Renal cortex interstitium (tissue), 11 donors: ENCODE measurements around the gene CRYBB2. TPM values are rescaled to one million over a fixed set of nuclear protein-coding genes. Genes with fewer than 3 reads are reported as not detected.
"Not testable (repeated sequence)": the region's sequence is repeated elsewhere in the genome, so short reads cannot be mapped to it uniquely, and the experiment has no call there.

Experiments
- DNase-seq, 11 donors: peaks; one replicate each; pipeline ENCODE4 v3.0.0-alpha.2; 2013; ENCODE audit warnings: low read depth in 9 of 11, low spot score in 4 of 11; ENCODE audit errors: extremely low read depth in 1 of 11
- polyA plus RNA-seq, 3 donors: library from polyadenylated mRNA; unstranded; fragments of 120-200 nt; gene quantifications; one replicate each; pipeline ENCODE4 v1.2.1, GENCODE V29; 2013; ENCODE audit not compliant: insufficient read length in 3 of 3

Gene CRYBB2
- polyA plus RNA-seq, 3 donors: 0.23 to 0.32 TPM; not detected in 1

DNA sequence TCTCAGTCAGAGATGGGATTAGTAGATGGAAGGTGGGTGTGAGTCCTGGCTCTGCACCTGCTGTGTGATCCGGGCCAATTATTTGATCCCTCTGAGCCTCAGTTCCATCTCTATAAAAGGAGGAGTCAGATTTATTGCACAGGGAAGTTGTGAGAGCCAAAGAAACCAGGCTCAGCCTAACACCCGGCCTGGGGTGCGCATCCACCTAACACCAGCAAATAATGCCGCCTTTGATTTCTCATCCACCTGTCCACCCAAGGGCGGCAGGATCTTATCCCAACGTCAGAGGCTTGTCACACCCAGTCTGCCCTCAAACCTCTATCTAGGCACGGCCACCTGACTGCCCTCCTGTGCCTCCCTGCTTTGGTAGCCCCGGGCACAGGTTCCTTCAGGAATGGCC is 2.4 kb downstream of the CRYBB2 start:
- DNase-seq: no peak

DNA sequence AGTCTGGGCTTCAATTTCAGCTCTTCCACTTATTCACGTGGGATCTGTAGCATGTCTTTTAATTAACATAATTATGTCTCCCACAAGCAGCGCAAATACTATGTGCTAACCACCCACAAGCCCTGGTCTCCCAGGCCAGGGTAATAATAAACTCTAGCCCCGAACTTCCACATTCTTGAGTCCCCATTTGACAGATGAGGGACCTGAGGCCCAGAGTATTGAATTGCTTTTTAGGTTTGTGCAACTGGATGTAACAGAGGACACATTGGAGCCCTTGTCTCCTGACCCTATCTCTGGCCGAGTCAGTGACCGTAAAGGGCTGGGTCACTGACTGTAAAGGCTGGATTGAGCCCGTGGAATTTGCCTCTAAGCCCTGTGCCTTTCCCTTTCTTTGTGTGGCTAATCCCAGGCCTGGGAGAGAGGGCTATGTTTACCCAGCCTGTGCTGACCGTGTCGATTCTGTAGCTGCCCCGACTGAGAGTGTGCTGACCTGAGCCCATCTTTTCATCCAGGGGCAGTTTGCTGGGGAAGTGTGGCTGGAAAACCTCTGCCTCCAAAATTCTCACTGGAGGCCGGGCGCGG is 3.9 kb downstream of the CRYBB2 start:
- no peak for DNase-seq

DNA sequence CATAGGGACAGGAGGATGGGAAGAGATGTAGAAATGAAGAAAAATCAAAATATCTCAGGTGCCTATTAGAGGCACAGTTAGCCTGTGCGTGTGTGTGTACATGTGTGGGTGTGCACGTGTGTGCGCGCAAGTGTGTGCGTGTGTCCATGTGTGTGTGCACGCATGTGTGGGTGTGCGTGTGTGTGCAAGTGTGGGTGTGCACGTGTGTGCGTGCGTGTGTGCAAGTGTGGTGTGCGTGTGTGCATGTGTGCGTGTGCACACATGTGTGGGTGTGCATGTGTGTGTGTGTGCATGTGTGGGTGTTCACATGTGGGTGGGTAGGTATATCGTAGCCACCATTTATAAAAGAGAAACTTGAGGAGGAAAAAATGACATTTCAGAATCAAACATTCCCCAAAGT is 9.4 kb downstream of the CRYBB2 start:
- no peak for DNase-seq

DNA sequence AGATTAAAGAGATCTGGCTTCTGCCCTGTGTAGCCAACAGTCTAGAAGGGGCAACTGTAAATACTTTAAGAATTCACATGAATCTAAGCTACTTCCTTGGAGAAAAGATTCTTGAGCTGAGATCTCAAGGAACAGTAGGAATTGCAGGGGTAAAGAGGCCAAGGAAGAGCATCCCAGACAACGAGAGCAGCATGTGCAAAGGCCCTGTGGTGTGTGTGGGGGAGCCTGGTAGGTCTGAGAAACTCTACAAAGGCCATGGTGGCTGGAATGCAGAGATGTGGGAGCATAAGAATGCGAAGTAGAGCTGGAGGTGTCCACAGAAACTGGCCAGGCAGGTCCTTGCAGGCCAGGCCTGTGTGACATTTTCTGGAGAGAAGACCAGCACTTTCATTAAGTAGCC is 11.3 kb downstream of the CRYBB2 start:
- not testable (repeated sequence) for DNase-seq

DNA sequence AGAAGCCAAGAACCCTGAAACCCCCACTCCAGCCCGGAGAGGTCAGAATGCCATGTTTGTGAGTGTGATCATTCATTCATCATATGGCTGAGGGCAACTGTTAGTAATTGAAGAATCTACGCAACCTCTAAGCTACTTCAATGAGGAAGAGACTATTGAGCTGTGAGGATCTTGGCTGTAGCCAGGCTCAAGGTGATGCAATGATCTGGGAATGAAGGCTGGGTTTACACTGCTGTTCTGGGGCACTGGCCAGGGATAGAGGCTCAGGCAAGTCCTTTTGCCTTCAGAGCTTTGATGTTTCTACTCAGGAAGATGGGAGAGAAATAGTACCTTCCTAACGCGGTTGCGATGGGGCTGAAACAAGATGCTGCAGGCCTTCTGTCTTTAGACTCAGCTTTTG is 12.9 kb downstream of the CRYBB2 start:
- DNase-seq: no peak

DNA sequence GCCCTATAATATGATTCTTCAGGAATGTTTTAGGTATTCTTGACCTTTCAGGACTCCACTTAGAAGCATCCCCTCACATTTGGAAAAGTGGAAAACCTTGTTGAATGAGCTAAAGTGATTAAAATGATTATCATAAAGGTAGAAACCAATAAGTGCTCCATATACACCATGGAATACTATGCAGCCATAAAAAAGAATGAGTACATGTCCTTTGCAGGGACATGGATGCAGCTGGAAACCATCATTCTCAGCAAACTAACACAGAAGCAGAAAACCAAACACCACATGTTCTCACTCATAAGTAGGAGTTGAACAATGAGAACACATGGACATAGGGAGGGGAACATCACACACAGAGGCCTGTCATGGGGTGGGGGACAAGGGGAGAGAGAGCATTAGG is 14.3 kb downstream of the CRYBB2 start:
- DNase-seq: not testable (repeated sequence)

DNA sequence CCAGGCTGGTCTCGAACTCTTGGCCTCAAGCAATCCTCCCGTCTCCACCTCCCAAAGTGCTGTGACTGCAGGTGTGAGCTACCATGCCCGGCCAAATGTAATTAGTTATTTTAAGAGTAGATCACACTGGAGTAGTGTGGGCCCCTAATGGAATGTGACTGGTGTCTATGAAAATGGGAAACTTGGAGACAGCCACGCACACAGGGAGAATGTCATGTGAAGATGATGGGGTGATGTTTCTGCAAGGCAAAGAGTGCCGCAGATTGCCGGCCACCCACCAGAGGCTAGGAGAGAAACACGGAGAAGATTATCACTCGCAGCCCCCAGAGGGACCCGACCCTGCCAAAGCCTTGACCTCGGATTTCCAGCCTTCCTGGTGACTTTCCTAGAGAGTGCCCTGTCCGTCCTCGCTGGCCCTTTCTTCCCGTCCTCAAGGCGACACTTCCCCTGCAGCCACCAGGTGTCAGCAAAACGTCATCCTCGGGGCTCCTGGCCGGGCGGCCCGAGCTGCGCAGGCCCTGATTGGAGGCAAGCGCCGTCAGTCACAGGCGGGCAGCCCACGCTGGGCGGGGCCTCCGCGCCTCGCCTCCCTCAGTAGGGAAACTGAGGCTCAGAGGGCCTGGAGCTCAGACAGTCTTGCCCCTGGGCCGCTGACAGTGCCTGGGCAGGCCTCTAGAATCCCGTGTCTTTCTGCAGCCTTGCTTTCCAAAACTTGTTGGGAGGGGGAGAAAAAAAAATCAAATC is 16.3 kb downstream of the CRYBB2 start:
- DNase-seq: peak; percentile 49 to 80 (median 71)

DNA sequence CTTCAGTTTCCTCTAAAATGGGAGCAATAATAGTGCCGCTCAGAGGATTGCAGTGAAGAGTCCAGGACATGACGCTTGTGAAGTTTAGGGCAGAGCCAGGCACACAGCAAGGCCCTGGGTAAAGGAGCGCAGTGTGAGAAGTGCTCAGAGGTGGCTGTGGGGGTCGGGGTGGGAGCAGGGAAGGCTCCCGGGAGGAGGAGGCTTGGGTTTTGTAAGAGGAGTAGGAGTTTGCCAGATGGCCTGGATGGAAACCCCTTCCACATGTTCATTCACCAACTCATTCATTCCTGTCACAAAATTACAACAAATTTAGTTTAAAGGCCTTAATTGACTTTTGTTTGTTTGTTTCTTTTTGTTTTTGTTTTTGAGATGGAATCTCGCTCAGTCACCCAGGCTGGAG is 17.0 kb downstream of the CRYBB2 start:
- no peak for DNase-seq

DNA sequence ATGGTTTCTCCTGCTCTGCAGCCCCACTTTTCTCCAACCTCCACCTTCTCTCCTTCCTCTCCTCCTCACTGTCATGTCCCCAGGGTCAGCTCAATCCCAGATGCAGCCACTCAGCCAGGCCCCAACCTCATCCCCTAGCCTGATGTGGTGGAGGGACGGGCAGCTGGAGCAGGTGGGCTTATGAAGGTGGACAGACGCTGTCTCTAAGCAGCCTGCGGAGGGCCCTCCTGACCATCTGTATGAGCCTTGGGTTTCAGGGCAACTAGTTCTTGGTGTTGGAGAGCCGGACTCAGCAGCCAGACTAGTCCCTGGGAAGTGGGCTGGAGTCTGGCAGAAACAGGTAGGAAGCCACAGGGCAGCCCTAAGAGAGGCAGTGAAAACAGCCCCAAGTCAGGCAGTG is 18.1 kb downstream of the CRYBB2 start:
- DNase-seq: no peak

DNA sequence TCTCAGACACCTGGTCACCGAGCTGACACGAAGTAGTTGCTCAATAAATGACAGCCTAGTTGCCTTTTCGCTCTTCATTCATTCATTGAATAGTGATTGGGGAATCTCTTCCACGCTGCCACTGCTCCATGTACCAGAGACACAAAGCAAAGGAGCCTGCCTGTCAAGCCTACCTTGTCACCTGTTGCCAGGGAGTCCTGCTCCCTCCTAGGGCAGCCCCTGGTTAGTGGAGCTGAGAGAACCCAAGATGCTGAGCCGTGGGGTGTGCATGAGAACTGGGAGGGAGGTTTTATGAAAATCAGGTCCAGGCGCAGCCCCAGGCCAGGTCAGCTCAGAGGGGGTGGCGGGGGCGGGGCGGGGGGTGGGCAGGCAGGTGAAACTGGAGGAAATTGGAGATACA is 18.6 kb downstream of the CRYBB2 start:
- DNase-seq: not testable (repeated sequence)

DNA sequence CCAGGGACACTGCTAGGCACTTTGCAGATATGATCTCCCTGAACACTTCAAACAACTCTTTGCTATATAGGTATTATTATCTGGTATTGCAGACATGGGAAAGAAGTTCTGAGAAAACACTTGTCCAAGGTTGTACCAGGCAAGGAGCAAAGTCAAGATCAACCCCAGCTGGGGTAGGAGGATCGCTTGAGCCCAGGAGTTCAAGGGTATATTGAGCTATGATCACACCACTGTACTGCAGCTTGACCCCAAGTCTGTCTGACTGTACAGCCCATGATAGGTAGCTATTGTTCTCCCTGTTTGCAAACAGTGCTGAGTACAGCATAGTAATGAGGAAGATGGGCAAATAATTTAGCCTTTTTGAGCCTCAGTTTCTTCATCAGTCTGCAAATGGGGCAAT is 35.7 kb downstream of the CRYBB2 start:
- not testable (repeated sequence) for DNase-seq

DNA sequence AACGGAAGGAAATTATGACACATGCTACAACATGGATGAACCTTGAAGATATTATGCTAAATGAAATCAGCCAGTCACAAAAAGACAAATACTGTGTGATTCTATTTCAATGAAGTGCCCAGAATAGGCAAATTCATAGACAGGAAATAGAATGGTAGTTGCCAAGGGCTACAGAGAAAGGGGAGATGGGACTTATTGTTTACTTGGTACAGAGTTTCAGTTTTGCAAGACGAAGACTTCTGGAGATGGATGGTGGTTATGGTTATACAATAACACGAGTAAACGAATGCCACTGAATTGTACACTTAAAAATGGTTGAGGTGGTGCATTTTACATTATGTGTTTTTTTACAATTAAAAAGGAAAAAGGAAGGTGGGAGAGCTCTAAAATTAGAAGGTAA is 48.1 kb downstream of the CRYBB2 start:
- DNase-seq: not testable (repeated sequence)

DNA sequence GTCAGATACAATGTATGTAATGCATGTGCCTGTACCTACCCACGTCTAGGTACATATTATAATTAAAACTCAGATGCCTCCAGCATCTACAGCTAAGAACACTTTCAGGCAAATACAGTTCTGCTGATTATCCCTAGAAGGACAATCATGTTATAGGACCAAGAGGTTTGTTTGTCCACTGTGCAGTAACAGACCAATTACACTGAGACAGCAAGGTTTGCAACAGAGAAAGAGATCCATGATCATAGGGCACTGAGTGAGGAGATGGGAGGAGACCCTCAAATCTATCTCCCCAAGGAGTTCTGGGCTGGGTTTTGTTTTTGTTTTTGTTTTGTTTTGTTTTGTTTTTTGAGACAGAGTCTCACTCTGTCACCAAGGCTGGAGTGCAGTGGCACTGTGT is 49.5 kb downstream of the CRYBB2 start:
- not testable (repeated sequence) for DNase-seq

DNA sequence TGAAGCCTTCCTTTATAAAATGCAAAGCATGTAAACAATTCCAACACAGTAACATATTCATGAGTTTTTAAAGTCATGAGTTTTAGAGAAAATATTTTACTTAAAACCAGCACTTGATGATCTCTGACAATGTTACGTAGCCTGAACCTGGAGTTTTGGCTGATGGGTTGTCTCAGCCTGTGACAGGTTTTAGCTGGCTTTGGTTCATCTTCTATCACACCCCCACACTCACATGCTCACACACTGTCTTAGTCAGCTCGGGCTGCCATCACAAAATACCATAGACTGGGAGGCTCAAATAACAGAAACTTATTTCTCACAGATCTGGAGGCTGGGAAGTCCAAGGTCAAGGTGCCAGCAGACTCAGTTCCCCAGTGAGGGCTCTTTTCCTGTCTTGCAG is 50.6 kb downstream of the CRYBB2 start:
- not testable (repeated sequence) for DNase-seq

DNA sequence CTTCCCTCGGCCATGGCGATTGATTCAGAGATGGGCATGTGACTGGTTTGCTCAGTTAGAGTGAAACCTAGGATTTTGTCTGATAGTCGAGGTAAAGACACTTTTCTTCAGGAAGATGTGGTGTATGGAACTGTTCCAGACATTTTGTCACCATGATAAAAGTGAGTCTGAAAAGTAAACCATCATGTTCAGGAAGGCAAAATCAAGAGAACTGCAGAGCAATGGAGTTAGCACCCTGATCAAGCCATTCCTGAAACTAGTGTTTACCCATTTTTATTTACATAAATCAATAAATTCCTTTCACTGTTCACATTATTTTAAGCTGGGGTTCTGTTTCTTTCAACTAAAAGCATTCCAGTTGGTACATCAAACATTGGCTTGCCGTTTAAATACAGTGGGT is 53.8 kb downstream of the CRYBB2 start:
- DNase-seq: not testable (repeated sequence)

DNA sequence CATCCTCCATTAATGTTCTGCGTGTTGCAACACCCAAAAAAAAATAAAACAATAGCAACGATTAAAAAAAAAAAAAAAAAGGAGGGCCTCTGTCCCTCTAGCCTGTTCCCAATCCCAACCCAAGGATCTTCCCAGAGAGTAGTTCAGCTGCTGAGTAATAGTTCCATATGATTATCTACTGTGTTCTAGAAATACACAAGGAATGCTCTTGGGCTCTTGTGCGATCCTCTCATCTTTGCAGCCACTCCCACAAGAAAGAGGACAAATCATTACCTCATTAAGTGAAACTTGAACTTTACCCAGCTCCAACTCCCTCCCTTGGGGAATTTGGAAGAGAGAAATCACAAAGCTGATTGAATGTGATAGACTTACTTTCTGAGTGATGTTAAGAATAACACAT is 54.5 kb downstream of the CRYBB2 start:
- DNase-seq: not testable (repeated sequence)

DNA sequence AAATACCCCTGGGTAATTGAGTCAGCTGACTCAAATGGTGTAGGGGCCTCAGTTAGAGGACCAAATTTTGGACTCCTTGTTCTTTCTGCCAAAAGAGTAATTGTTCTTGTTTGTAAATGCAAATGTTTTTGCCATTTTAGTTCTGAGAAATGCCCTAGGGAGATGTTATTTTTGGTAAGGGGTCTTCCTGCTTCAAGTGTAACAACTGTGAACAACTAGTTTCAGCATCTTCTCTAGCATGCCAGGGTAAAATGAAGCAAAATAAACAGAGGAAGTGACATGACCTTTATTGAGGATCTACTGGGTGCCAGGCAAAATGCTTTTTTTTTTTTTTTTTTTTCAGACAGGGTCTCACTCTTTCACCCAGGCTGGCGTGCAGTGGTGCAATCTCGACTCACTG is 60.7 kb downstream of the CRYBB2 start:
- DNase-seq: not testable (repeated sequence)
